Right hindlimb (tissue), 1 donor: Measurements from ENCODE around the gene COL15A1.

Experiments
- DNase-seq: peaks from one replicate; pipeline ENCODE4 v3.0.0-alpha.2; 2018

The COL15A1 gene

GRCh38 chr9:99062549-99062948 lies 118.8 kb downstream of the COL15A1 start:
- no peak for DNase-seq

GRCh38 chr9:99063522-99063921 lies 119.8 kb downstream of the COL15A1 start:
- no peak for DNase-seq

- DNase-seq = no peak
Measured at GRCh38 chr9:99066571-99066970, 122.9 kb downstream of the COL15A1 start.

GRCh38 chr9:99069075-99069474 lies 125.4 kb downstream of the COL15A1 start:
- no peak for DNase-seq

- no peak for DNase-seq
Measured at GRCh38 chr9:99069546-99069945, 125.8 kb downstream of the COL15A1 start.

GRCh38 chr9:99070681-99071080 lies 127.0 kb downstream of the COL15A1 start:
- no peak for DNase-seq

GRCh38 chr9:99071313-99072039 lies 127.8 kb downstream of the COL15A1 start:
- DNase-seq = no peak

GRCh38 chr9:99072040-99072394 lies 128.3 kb downstream of the COL15A1 start:
- no peak for DNase-seq

GRCh38 chr9:99073347-99073746 lies 129.6 kb downstream of the COL15A1 start:
- DNase-seq = no peak

- no peak for DNase-seq
Measured at GRCh38 chr9:99073985-99074901, 130.5 kb downstream of the COL15A1 start.

- no peak for DNase-seq
Measured at GRCh38 chr9:99074902-99075245, 131.2 kb downstream of the COL15A1 start.

GRCh38 chr9:99075246-99075912 lies 131.7 kb downstream of the COL15A1 start:
- peak; percentile 37 for DNase-seq

- no peak for DNase-seq
Measured at GRCh38 chr9:99076030-99076429, 132.3 kb downstream of the COL15A1 start.

- no peak for DNase-seq
Measured at GRCh38 chr9:99076483-99077171, 132.9 kb downstream of the COL15A1 start.

GRCh38 chr9:99078717-99079116 lies 135.0 kb downstream of the COL15A1 start:
- no peak for DNase-seq

- no peak for DNase-seq
Measured at GRCh38 chr9:99079542-99079941, 135.8 kb downstream of the COL15A1 start.

- no peak for DNase-seq
Measured at GRCh38 chr9:99083051-99083450, 139.3 kb downstream of the COL15A1 start.

- no peak for DNase-seq
Measured at GRCh38 chr9:99085949-99086948, 142.5 kb downstream of the COL15A1 start.

GRCh38 chr9:99087462-99087861 lies 143.8 kb downstream of the COL15A1 start:
- DNase-seq = no peak

GRCh38 chr9:99090336-99091130 lies 146.8 kb downstream of the COL15A1 start:
- no peak for DNase-seq
